NOMO-1 treated with DMSO at 0.1 percent for 48 hours (cell line): Measurements from ENCODE around the gene ID2.

Experiments
- DNase-seq: peaks from one replicate; lab custom pipeline; 2025; ENCODE audit not compliant: unreplicated experiment; lab: John Stamatoyannopoulos, UW

ID2 gene

DNA sequence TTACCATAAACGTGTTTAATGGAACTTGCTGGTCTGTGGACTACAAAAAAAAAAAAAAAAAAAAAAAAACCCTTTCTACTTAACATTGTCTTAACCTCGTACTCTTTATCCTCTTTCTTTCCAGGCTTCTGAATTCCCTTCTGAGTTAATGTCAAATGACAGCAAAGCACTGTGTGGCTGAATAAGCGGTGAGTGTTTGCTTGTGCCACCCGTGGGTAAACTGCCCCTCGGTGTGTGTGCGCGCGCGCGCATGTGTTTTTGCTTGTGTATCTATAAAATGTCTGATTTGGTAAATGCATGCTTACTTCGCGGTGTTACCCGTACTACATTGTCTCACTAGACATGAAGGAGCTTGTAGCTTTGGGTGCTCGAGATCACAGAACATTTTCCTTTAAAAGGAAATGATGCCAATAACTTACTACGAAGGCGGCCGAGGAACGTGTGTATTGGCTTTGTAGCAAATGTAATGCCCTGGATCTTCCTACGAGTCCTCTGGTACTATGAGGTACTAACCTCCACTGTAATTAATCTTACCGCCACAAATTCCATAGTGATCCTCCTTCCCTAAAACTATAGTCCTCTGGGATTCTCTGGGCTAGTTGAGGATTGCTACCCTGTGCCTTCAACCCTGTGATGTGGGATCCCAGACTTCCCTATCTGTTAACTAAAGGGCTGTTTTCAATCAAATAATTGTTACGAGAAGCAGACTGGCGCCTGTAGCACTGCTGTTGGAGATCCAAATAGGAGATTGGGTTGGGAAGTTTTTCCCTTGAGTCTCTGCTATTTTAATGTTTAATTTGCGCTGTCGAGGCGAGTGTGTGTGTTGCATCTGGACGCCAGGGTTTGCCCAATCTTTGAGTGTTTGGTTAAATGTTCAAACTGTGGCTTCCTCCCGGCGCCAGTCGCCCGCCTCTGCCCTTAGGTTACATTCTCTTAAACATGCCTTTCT, 1.1 kb downstream of the ID2 start:
- peak; percentile 65 for DNase-seq

DNA sequence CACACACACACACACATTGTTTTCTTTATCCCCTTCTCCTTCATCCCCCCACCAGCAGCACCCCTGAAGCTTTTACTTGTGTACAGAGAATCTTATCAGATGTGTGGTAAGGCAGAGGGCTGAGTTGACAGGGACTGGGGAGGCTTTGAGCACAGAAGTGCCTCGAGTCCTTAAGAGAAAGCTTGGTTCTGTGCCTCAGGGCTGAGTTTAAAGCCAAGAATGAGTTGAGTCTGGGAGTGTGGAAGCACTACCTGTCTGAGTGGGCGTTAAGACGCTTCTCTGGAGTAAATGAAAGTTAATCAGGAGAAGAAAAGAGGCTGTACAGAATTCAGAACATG, 2.7 kb downstream of the ID2 start:
- DNase-seq, result peak; percentile 70

DNA sequence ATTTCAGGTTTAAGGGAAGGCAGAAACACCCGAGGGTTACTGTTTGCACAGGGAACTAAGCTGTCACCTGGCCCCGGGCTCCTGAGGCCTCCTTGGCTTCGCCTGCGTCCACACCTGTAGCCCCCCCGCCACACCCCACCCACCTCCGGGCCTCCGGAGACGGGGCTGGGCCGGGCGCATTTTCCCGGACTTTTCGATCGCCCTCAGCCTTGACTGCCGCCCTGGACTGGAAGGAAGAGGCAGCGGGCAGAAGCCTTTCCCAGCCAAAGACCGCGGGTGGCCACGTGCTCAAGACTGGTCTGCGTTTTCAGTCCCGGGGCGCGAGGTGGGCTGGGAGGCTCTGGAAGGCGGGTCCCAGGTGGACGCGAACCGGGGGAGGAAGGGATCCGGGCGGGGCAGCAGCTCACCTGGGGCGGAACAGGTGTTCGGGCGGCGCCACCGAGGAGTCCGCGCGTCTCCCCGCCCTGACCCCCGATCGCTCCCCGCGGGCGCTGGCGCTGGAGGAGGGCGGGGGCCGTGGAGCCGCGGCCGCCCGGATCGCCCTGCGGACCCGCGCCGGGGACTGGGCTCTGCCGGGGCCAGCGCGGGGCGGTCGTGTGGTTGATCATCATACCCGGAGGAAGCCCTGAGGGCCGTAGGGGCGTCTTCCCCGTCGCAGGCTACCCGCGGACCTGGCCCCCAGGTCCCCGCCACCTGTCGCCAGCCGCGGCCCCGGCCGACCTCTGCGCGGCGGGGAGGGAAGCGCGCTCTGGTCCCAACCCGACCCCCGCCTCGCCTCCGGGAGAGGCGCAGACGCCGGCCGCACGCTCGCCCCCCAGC, 3.2 kb downstream of the ID2 start:
- DNase-seq, result peak; percentile 61

- DNase-seq, result peak; percentile 53
Measured at GRCh38 chr2:8685697-8686358, 4.0 kb downstream of the ID2 start.

- no peak for DNase-seq
Measured at GRCh38 chr2:8691859-8692437, 10.1 kb downstream of the ID2 start.

DNA sequence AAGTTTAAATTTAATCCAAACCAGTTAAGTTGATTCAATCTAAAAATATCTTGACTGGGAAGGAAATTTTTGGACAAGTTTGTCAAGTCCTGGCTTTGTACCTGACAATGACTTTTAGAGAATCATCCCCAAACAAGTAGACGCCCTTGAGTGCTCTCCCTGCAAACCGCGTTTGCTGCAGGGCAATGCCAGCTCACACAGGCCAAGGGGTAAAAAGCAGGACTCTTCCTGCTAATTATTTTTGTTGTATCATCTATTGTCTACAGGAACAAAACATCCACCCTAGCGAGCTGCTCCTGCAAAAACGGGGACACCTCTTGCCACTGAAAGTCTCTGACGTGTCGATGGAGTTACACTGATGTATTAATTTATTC, 10.9 kb downstream of the ID2 start:
- DNase-seq, result no peak

DNA sequence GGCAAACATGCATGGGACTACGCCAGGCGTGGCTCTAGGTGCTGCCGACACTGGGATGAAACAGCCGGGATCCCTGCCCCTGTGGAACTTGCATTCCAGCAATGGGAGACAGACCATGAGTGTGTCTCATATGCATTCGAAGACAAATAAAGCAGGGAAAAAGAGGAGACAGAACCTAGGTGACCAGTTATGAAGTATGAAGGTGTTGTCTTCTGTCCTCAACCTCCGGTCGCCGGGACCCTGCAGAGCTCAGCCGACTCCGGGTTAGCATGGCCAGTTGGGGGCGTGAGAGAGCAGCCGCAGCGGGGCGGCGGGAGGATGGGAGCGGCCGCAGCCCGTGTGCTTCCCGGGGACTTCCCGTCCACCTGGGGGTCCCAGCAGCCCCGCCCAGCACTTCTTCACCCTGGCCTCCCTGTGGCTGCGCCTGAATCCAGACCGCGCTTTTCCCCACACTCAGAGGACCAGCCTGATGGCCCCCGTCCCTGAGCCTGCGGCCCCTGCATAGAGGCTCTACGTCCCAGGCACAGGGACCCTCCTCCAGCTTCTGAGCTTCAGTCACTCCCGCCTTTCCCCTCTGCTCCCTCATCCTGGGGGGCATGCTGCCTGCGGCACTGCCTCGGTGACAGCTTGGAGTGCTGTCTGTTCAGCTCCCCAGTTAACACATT, 11.4 kb downstream of the ID2 start:
- peak; percentile 27 for DNase-seq

GRCh38 chr2:8694737-8695136, 12.9 kb downstream of the ID2 start:
- no peak for DNase-seq

- no peak for DNase-seq
Measured at GRCh38 chr2:8697190-8697589, 15.3 kb downstream of the ID2 start.

DNA sequence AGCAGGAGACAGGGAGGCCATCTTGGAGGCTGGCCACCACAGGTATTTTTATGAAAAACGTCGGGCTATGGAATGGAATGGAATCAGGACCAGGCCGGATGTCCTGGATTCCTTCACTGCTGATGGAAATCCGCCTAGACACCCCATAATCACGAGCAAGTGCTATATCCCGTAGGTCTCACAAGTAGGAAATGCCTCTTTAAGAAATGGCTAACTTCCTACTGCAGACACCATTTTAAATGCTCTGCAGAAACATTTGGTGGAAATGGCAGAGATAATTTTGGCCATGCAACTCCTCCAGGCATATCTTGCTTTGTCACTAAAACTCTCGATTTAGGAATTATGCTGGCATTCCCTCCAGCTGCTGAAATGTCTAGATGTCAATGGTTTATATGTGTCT, 18.0 kb downstream of the ID2 start:
- no peak for DNase-seq

DNA sequence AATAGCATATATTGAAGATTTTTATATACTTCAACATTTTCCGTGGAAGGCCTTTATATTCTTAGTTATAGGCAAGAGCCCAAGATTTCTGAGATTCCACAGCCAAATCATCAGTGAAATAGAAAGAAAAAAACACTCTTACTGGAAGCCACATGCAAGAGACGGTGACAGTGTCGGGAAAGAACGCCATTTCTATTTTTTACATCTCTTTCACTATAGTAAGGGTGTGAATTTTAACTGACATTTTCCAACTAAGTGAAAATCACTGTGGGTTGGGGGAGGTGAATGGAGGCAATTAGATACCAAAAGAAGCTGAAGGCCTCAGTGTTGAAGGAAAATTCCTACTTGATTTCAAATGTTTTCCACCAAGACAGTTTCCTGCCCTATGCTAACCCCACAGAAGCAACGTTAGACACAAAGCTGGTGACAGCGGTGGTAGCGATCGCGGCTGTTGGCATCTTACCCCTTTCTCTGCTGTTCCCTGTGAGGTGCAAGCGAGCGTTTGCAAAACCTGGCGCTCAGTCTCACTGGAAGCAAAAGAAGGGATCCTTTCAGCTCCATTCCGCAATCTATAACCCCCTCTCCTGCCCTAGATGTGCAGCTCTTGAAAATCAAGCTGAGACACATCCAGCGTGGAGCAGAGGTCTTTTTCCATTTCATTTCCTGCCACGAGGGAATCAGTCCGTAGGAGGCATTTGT, 20.0 kb downstream of the ID2 start:
- DNase-seq, result no peak

DNA sequence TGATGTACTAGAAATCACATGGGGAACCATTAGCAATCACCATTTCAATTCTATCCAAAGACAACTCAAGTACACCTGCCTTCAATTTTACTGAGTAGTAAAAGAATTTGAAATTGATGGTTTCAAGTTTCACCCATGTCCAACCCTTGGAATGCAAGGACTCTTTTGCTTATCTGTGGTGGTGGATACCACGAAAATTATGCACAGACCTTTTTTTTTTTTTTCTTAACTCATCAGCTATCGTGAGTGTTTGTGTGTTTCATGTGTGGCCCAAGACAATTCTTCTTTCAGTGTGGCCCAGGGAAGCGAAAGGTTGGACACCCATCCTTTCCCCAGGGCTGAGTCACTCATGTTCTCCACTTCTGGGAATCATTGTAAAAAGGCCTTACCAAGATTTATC, 23.1 kb downstream of the ID2 start:
- DNase-seq, result no peak

DNA sequence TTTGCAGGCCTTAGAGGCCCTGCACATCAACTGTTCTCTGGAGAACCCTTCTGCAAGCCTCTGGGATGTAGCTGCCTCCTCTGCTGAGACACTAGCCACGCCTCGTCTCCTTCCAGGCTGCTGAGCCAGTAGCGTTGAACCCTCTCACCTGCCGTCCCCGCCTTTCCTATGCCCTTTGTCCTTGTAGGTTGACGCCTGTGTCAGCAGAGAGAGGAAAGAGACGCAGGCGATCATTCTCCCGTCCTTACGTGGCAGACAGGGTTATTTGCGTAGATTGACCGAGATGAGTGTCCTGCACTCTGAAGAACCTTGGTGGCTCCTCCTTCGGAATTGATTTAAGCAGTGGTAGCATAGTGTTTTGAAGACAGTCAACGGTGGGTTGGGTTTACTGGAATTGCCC, 27.8 kb downstream of the ID2 start:
- DNase-seq, result no peak

DNA sequence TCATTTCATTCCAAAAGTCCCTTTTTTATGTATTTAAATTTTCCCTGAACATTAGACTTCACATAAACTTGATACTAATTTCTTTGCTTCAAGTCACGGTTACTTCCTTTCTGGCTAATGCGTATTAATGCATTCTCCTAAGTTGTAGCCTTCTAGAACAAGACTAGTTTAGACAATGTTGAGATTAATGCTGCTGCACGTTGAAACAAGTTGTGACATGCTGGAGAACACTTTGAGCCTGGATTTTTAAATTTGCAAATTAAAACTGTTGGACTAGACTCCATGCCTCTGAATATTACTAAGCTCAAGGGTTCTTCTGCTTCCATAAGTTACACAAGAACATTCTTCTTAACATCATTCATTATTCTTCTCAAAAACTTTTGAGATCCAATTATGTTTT, 29.1 kb downstream of the ID2 start:
- DNase-seq, result no peak

DNA sequence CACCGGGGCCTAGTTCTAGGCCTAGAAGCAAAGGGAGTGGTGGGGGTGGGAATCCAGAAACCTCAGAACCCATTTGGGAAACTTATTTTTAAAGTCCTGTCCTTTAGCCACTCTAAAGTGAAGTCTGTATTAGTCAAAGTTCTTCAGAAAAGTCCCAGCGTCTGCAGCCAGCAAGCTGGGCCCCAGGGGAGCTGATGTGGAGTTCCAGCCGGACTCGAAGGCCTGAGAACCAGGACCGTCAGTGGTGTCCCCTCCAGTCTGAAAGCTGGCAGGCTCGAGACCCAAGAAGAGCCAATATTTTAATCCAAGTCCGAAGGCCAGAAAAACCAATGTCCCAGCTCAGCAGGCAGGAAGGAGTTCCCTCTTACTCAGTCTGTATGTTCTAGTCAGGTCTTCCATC, 32.4 kb downstream of the ID2 start:
- no peak for DNase-seq

DNA sequence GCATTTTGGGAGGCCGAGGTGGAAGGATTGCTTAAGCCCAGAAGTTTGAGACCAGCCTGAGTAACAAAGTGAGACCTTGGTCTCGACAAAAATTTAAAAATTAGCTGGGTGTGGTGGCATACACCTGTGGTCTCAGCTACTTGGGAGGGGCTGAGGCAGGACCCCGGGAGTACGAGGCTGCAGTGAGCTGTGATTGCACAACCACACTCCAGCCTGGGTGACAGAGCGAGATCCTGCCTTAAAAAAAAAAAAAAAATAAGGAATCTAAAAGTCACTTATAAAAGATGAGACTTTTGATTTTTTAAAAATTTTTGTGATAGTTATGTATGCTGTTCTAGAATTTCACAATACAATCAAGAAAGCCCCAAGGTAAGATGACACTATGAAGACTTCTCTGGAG, 33.1 kb downstream of the ID2 start:
- no peak for DNase-seq

GRCh38 chr2:8719528-8719927, 37.7 kb downstream of the ID2 start:
- no peak for DNase-seq

DNA sequence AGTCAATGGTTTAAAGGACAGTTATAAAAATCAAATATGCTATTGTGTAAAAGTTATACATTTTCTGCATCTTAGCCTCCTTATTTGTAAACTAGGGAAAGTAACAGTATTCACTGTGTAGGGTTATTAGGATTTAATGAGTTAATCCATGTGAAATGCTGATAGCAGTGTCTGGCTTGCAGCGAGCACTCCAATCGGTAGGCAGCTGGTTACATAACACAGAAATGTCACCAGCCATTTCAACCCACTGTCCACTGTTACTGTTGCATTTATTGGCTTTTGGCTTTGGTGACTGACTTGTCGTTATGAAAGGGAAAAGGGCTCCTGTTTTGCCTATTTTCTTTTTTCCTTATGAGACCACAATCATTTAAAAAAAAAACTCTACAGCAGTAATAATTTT, 38.9 kb downstream of the ID2 start:
- no peak for DNase-seq

- no peak for DNase-seq
Measured at GRCh38 chr2:8721410-8721809, 39.6 kb downstream of the ID2 start.

GRCh38 chr2:8722986-8723385, 41.1 kb downstream of the ID2 start:
- DNase-seq, result no peak
